H1 (cell line): ENCODE results near the gene CIAO3. TPM values are rescaled to one million over a fixed set of nuclear protein-coding genes. Genes with fewer than 3 reads are reported as not detected.

Source experiments
- CTCF ChIA-PET: fragments of 300-600 bp; sonication (Branson Sonifier 250); formaldehyde crosslinking; loops from one replicate; lab custom pipeline; 2021; ENCODE audit not compliant: partially characterized antibody; lab: Charles Lee
- POLR2A ChIA-PET: fragments of 300-600 bp; sonication (Branson Sonifier 250); formaldehyde crosslinking; loops from one replicate; lab custom pipeline; 2021; ENCODE audit warnings: inconsistent platforms; ENCODE audit not compliant: partially characterized antibody; lab: Charles Lee
- DNase-seq, 2 experiments: peaks; one replicate each; pipeline versions ENCODE4 v3.0.0 to v3.0.0-alpha.2; 2010 to 2022; ENCODE audit warnings: low spot score in 2 of 2, low read depth in 1 of 2, mixed read lengths in 1 of 2
- FAIRE-seq: peaks from 2 replicates; lab custom pipeline; 2011; peaks lifted over from hg19 to GRCh38; lab: Jason Lieb, UNC
- H2AFZ ChIP-seq: 2 replicates; pipeline ENCODE4 v1.8.1; 2012; ENCODE audit warnings: low read length, inconsistent platforms
- H2AK5ac ChIP-seq: 2 replicates; pipeline ENCODE4 v1.6.1; 2013; ENCODE audit warnings: low read depth, low read length
- H2BK120ac ChIP-seq: replicated peaks from 2 replicates; pipeline ENCODE3; 2013; ENCODE audit warnings: low read depth, low read length, inconsistent platforms
- H2BK12ac ChIP-seq: 2 replicates; pipeline ENCODE4 v1.6.1; 2013; ENCODE audit warnings: low read depth, low read length
- H2BK15ac ChIP-seq: 2 replicates; pipeline ENCODE4 v1.6.1; 2013; ENCODE audit warnings: low read length
- H2BK20ac ChIP-seq: 2 replicates; pipeline ENCODE4 v1.6.1; 2013; ENCODE audit warnings: low read length
- H2BK5ac ChIP-seq: 2 replicates; pipeline ENCODE4 v1.6.1; 2013; ENCODE audit warnings: low read depth, low read length
- H3K14ac ChIP-seq: 2 replicates; pipeline ENCODE4 v1.6.1; 2013; ENCODE audit warnings: inconsistent platforms; ENCODE audit not compliant: insufficient read length
- H3K18ac ChIP-seq: 2 replicates; pipeline ENCODE4 v1.6.1; 2013; ENCODE audit warnings: low read length; ENCODE audit errors: extremely low read depth
- H3K23ac ChIP-seq: 2 replicates; pipeline ENCODE4 v1.6.1; 2013; ENCODE audit warnings: inconsistent platforms; ENCODE audit not compliant: insufficient read length
- H3K23me2 ChIP-seq: 2 replicates; pipeline ENCODE4 v1.6.1; 2013; ENCODE audit warnings: low read depth, low read length
- H3K27ac ChIP-seq: 2 replicates; pipeline ENCODE4 v1.6.1; 2011; ENCODE audit warnings: low read depth, low read length, inconsistent platforms
- H3K27me3 ChIP-seq, 4 experiments: replicated peaks in 1 of 4; 1 replicate in 1 of 4; 2 replicates in 3 of 4; pipeline versions ENCODE4 v1.6.1 to v1.8.1; 2011 to 2013; ENCODE audit warnings: low read length in 3 of 4, mild to moderate bottlenecking in 3 of 4, inconsistent platforms in 2 of 4, mixed read lengths in 2 of 4, moderate library complexity in 1 of 4; ENCODE audit not compliant: control insufficient read depth in 3 of 4, insufficient read depth in 3 of 4; ENCODE audit errors: extremely low read depth in 1 of 4
- H3K36me3 ChIP-seq, 4 experiments: 2 replicates each; pipeline versions ENCODE4 v1.6.1 to v1.8.1; 2011 to 2013; ENCODE audit warnings: mild to moderate bottlenecking in 4 of 4, low read length in 3 of 4, moderate library complexity in 2 of 4, control low read depth in 1 of 4, inconsistent platforms in 1 of 4; ENCODE audit not compliant: insufficient read depth in 4 of 4, control insufficient read depth in 2 of 4
- H3K4ac ChIP-seq: replicated peaks from 2 replicates; pipeline ENCODE3; 2013; ENCODE audit warnings: low read length, low read depth, mixed read lengths, inconsistent platforms; ENCODE audit not compliant: insufficient read length
- H3K4me1 ChIP-seq, 4 experiments: replicated peaks in 1 of 4; 1 replicate in 1 of 4; 2 replicates in 3 of 4; pipeline versions ENCODE4 v1.6.1 to v1.8.1; 2011 to 2013; ENCODE audit warnings: low read length in 3 of 4, inconsistent platforms in 2 of 4, mixed read lengths in 1 of 4; ENCODE audit not compliant: insufficient read depth in 4 of 4, control insufficient read depth in 3 of 4
- H3K4me2 ChIP-seq, 2 experiments: 2 replicates each; pipeline versions ENCODE4 v1.6.1 to v1.8.1; 2011 to 2013; ENCODE audit warnings: low read depth in 2 of 2, low read length in 2 of 2, control low read depth in 1 of 2, inconsistent platforms in 1 of 2, mild to moderate bottlenecking in 1 of 2; ENCODE audit not compliant: insufficient read depth in 1 of 2
- H3K4me3 ChIP-seq, 4 experiments: fragments of 200-600, 300-600 bp in 1 of 4; sonication (generic), shearing (Covaris generic), sonication (Bioruptor Twin) in 1 of 4; 2 replicates each; pipeline versions ENCODE4 v1.5.1 to v1.8.1; 2011 to 2016; ENCODE audit warnings: low read length in 4 of 4, low read depth in 3 of 4, control low read depth in 2 of 4, inconsistent platforms in 2 of 4, mild to moderate bottlenecking in 2 of 4, mixed read lengths in 1 of 4, moderate library complexity in 1 of 4; ENCODE audit not compliant: insufficient read depth in 2 of 4; ENCODE audit errors: extremely low read depth in 1 of 4
- H3K56ac ChIP-seq: replicated peaks from 2 replicates; pipeline ENCODE3; 2013; ENCODE audit warnings: low read depth, mild to moderate bottlenecking, mixed read lengths, low read length, inconsistent platforms; ENCODE audit not compliant: insufficient read length
- H3K79me1 ChIP-seq: 2 replicates; pipeline ENCODE4 v1.6.1; 2013; ENCODE audit warnings: low read depth, low read length, control low read depth
- H3K79me2 ChIP-seq, 2 experiments: 2 replicates each; pipeline versions ENCODE4 v1.6.1 to v1.8.1; 2012 to 2013; ENCODE audit warnings: low read length in 2 of 2, mild to moderate bottlenecking in 2 of 2, inconsistent platforms in 1 of 2; ENCODE audit not compliant: insufficient read depth in 2 of 2, control insufficient read depth in 1 of 2
- H3K9ac ChIP-seq, 4 experiments: replicated peaks in 1 of 4; 1 replicate in 1 of 4; 2 replicates in 3 of 4; pipeline versions ENCODE4 v1.6.1 to v1.8.1; 2011 to 2013; ENCODE audit warnings: low read depth in 3 of 4, low read length in 3 of 4, control low read depth in 2 of 4, mild to moderate bottlenecking in 2 of 4, moderate library complexity in 2 of 4, inconsistent platforms in 1 of 4; ENCODE audit errors: extremely low read depth in 1 of 4
- H3K9me3 ChIP-seq, 2 experiments: 2 replicates each; pipeline versions ENCODE4 v1.6.1 to v1.8.1; 2012 to 2013; ENCODE audit warnings: mild to moderate bottlenecking in 2 of 2, moderate library complexity in 2 of 2, control low read depth in 1 of 2, inconsistent platforms in 1 of 2, low read depth in 1 of 2, low read length in 1 of 2, mixed read lengths in 1 of 2; ENCODE audit not compliant: insufficient read depth in 2 of 2
- H4K20me1 ChIP-seq, 2 experiments: replicated peaks in 1 of 2; 2 replicates each; pipeline versions ENCODE3 to v1.8.1; 2011 to 2013; ENCODE audit warnings: inconsistent platforms in 2 of 2, low read length in 2 of 2, mild to moderate bottlenecking in 1 of 2; ENCODE audit not compliant: insufficient read depth in 2 of 2, control insufficient read depth in 1 of 2
- H4K5ac ChIP-seq: 2 replicates; pipeline ENCODE4 v1.6.1; 2013; ENCODE audit warnings: low read length, low read depth, mixed read lengths, inconsistent platforms; ENCODE audit not compliant: insufficient read length
- H4K8ac ChIP-seq: 2 replicates; pipeline ENCODE4 v1.8.0; 2013; ENCODE audit warnings: mild to moderate bottlenecking, moderate library complexity, low read length, inconsistent platforms; ENCODE audit not compliant: insufficient read depth; ENCODE audit errors: extremely low read depth
- H4K91ac ChIP-seq: replicated peaks from 2 replicates; pipeline ENCODE3; 2013; ENCODE audit warnings: low read length, mixed read lengths, inconsistent platforms; ENCODE audit not compliant: insufficient read length
- ASH2L ChIP-seq: fragments of 200-600, 300-600 bp; sonication (generic); IDR thresholded peaks from one replicate; pipeline ENCODE4 v1.7.1; 2017; ENCODE audit warnings: low read length
- CBX8 ChIP-seq: fragments of 300-800, 300-1000 bp; sonication (generic); IDR thresholded peaks from 2 replicates; pipeline ENCODE4 v1.7.1; 2016; ENCODE audit warnings: low read depth, low read length, borderline replicate concordance
- CEBPB ChIP-seq: IDR thresholded peaks from 2 replicates; pipeline ENCODE4 v1.6.1; 2012; ENCODE audit warnings: low read depth, low read length
- EGR1 ChIP-seq: IDR thresholded peaks from 2 replicates; pipeline ENCODE4 v1.6.1; 2011; ENCODE audit warnings: low read depth, low read length, borderline replicate concordance
- EZH2 ChIP-seq: fragments of 200-600 bp; sonication (generic); IDR thresholded peaks from 2 replicates; pipeline ENCODE4 v1.7.1; 2012; ENCODE audit warnings: low read depth, mild to moderate bottlenecking, moderate library complexity, low read length, inconsistent platforms; ENCODE audit not compliant: severe bottlenecking
- HDAC2 ChIP-seq, 2 experiments: fragments of 300-600 bp in 1 of 2; sonication (generic) in 1 of 2; IDR thresholded peaks; 2 replicates each; pipeline ENCODE4 v1.6.1; 2011 to 2012; ENCODE audit warnings: low read depth in 2 of 2, low read length in 2 of 2, mild to moderate bottlenecking in 2 of 2, moderate library complexity in 2 of 2, borderline replicate concordance in 1 of 2, inconsistent platforms in 1 of 2
- NANOG ChIP-seq: IDR thresholded peaks from 2 replicates; pipeline ENCODE4 v1.6.1; 2011; ENCODE audit warnings: low read length, low read depth, mild to moderate bottlenecking, inconsistent platforms; ENCODE audit not compliant: insufficient read depth, poor library complexity, severe bottlenecking
- NRF1 ChIP-seq: IDR thresholded peaks from 2 replicates; pipeline ENCODE4 v1.6.1; 2011; ENCODE audit warnings: mild to moderate bottlenecking, low read depth, low read length, improper control_type of control experiment
- RBBP5 ChIP-seq: IDR thresholded peaks from 2 replicates; pipeline ENCODE4 v1.7.1; 2012; ENCODE audit warnings: low read depth, mild to moderate bottlenecking, inconsistent platforms, low read length, moderate library complexity, borderline replicate concordance
- SIX5 ChIP-seq: IDR thresholded peaks from 2 replicates; pipeline ENCODE4 v1.6.1; 2011; ENCODE audit warnings: mild to moderate bottlenecking, low read depth, low read length
- SUZ12 ChIP-seq: fragments of 200-600 bp; sonication (generic); IDR thresholded peaks from 2 replicates; pipeline ENCODE4 v1.6.1; 2012; ENCODE audit warnings: mild to moderate bottlenecking, inconsistent platforms, low read length, moderate library complexity, mixed read lengths
- TAF7 ChIP-seq: optimal IDR thresholded peaks from 2 replicates; pipeline ENCODE3; 2011; ENCODE audit warnings: low read depth, mild to moderate bottlenecking, inconsistent platforms, low read length, moderate library complexity, borderline replicate concordance
- WGBS, 2 experiments: shearing (Covaris generic) in 1 of 2; methylation state at CpG; one replicate each; pipeline versions ENCODE4 v1.1.6 to v1.1.7; 2013 to 2015; ENCODE audit warnings: low lambda C conversion rate in 2 of 2, mixed read lengths in 2 of 2, inconsistent platforms in 1 of 2, low coverage in 1 of 2, missing lambda C conversion rate in 1 of 2; ENCODE audit not compliant: insufficient replicate concordance in 2 of 2, insufficient coverage in 1 of 2, insufficient read length in 1 of 2; ENCODE audit errors: extremely low coverage in 1 of 2, missing lambda C conversion rate in 1 of 2; 5-methylcytosine and 5-hydroxymethylcytosine counted together
- polyA plus RNA-seq, 7 experiments: library from polyadenylated mRNA; depleted of rRNA in 3 of 7; stranded (reverse) in 5 of 7; unstranded in 2 of 7; fragments of >200 nt in 5 of 7; fragments of 200-250 nt in 2 of 7; gene quantifications; 1 replicate in 5 of 7; 2 replicates in 1 of 7; 4 replicates in 1 of 7; pipeline versions ENCODE4 v1.2.1 to v1.2.3, GENCODE V29; 2011 to 2013; ENCODE audit warnings: missing spikeins in 2 of 7, mixed read lengths in 2 of 7
- total RNA-seq: library from RNA; stranded (reverse); fragmentation: NEBNext Ultra II Directional; extraction: Animal tissue kit (Norgen Biotek cat#: 25700); gene quantifications from 2 replicates; pipeline ENCODE4 v1.2.1, GENCODE V29; 2021

The CIAO3 gene
- total and polyA plus RNA-seq, 2 of the 8 experiments (the other 6 are each of a cell fraction or from before 2014, with no cell fraction given): 20.0 to 20.4 TPM

GRCh38 chr16:762595-763268 is 21.9 kb upstream of the CIAO3 start:
- no peak overlapping the region for H2BK120ac ChIP-seq
- TF ChIP-seq SIX5 (no peak), NANOG (no peak), RBBP5 (no peak), CBX8 (no peak), EZH2 (no peak), TAF7 (no peak), EGR1 (no peak), CEBPB (no peak), SUZ12 (no peak), HDAC2 (IDR thresholded peaks at IDR 0.05; ENCODE audit: borderline replicate concordance in 1 of 2, low read depth in 2 of 2, low read length in 2 of 2) (no peak), NRF1 (no peak), ASH2L (no peak)

More at GRCh38 chr16:762595-763268, 21.9 kb upstream of the CIAO3 start:
- Histone ChIP-seq H2AK5ac (no peak overlapping the region), H3K9ac (no peak overlapping the region), H3K4me1 (peaks cover 0 to 2% (median 0%) of the 10 kb centered on the region in 4 experiments; a peak in 1 of 7 replicates), H3K4ac (no peak overlapping the region), H3K18ac (no peak overlapping the region), H4K91ac (no peak overlapping the region), H3K27me3 (no peaks in the 10 kb centered on the region), H2AFZ (no peak overlapping the region), H2BK15ac (no peak overlapping the region), H3K4me3 (no peak overlapping the region), H3K23ac (no peak overlapping the region), H3K79me2 (no peaks in the 10 kb centered on the region), H4K5ac (no peak overlapping the region), H3K27ac (no peak overlapping the region), H2BK20ac (no peak overlapping the region), H4K8ac (peak overlapping the region; percentile 25; the same call in 1 of the 2 replicates), H3K9me3 (no peaks in the 10 kb centered on the region), H3K36me3 (no peaks in the 10 kb centered on the region), H2BK12ac (no peak overlapping the region), H3K56ac (no peak overlapping the region), H3K14ac (no peak overlapping the region), H3K79me1 (no peaks in the 10 kb centered on the region), H3K4me2 (no peak overlapping the region), H2BK5ac (0 out of 2 replicates have a peak overlapping the region, but pooled peaks have one; percentile 68), H4K20me1 (no peaks in the 10 kb centered on the region), H3K23me2 (no peaks in the 10 kb centered on the region)
- ChIA-PET CTCF (interaction anchor here (0.5 to 5.0 kb wide), 8 partner anchors 14 to 183 kb away, joined by 3 to 38 read pairs (median 4); partner anchors contain the start of gene CIAO3), POLR2A (interaction anchor here (0.8 to 2.9 kb wide), 6 partner anchors 10 to 56 kb away, joined by 3 to 8 read pairs (median 5); no protein-coding TSS in a partner anchor)
- WGBS, 2 experiments: 85% methylated on average over 12 of the region's 17 CpGs; no CpG with 5 or more reads in 1 of the 2 experiments
- DNase-seq (no peak), FAIRE-seq (no peak)
